Breast epithelium (tissue), 4 donors: ENCODE data around the gene G6PD. TPM values are rescaled to one million over a fixed set of nuclear protein-coding genes. Genes with fewer than 3 reads are reported as not detected.
"Not testable (repeated sequence)": the region's sequence is repeated elsewhere in the genome, so short reads cannot be mapped to it uniquely, and the experiment has no call there.

Experiments
- DNase-seq, 2 donors: peaks; one replicate each; pipeline ENCODE4 v3.0.0-alpha.2; 2019; ENCODE audit warnings: low spot score in 2 of 2
- H3K27ac ChIP-seq, 2 donors: fragments of 200-600 bp; sonication (generic) in 1 of 2; one replicate each; pipeline ENCODE4 v1.5.1; 2016 to 2019; ENCODE audit warnings: mild to moderate bottlenecking in 1 of 2
- H3K27me3 ChIP-seq, 2 donors: fragments of 200-600 bp; sonication (generic) in 1 of 2; one replicate each; pipeline versions ENCODE4 v1.5.1 to v1.6.0; 2017 to 2019; ENCODE audit warnings: control low read depth in 1 of 2, mild to moderate bottlenecking in 1 of 2
- H3K36me3 ChIP-seq: fragments of 200-600 bp; one replicate; pipeline ENCODE4 v1.5.1; 2019
- H3K4me1 ChIP-seq, 2 donors: fragments of 200-600 bp; sonication (generic); one replicate each; pipeline ENCODE4 v1.5.1; 2016 to 2019; ENCODE audit warnings: control low read depth in 1 of 2
- H3K4me3 ChIP-seq, 3 donors: fragments of 200-600 bp; sonication (generic); 1 replicate in 2 of 3; 2 replicates in 1 of 3; pipeline ENCODE4 v1.5.1; 2016 to 2019; ENCODE audit warnings: mild to moderate bottlenecking in 3 of 3, moderate library complexity in 2 of 3
- H3K9me3 ChIP-seq, 2 donors: fragments of 200-600 bp; sonication (generic) in 1 of 2; one replicate each; pipeline ENCODE4 v1.5.1; 2016 to 2019; ENCODE audit warnings: control low read depth in 1 of 2
- POLR2A ChIP-seq: fragments of 450-650 bp; IDR thresholded peaks from one replicate; pipeline ENCODE4 v1.6.1; 2016; ENCODE audit warnings: antibody characterized with exemption, mild to moderate bottlenecking, moderate library complexity
- POLR2AphosphoS5 ChIP-seq, 3 donors: sonication (generic); formaldehyde crosslinking; IDR thresholded peaks; one replicate each; pipeline ENCODE4 v1.6.1; 2017; ENCODE audit warnings: antibody characterized with exemption in 3 of 3
- intact Hi-C: fragments of 100-400 bp; cut with DNase I; formaldehyde crosslinking; loops from one replicate; pipeline ENCODE4 v1.15.1; 2023; ENCODE audit warnings: low total_unique reads
- total RNA-seq, 3 donors: library from RNA; depleted of rRNA; stranded (reverse); fragments of >200 nt; gene quantifications; one replicate each; pipeline ENCODE4 v1.1.0, GENCODE V29; 2016
- TF ChIP-seq, protein P1 (sequence below), 3 donors: fragments of 450-650 bp; IDR thresholded peaks; one replicate each; pipeline ENCODE4 v1.5.1; 2016 to 2017; ENCODE audit warnings: antibody characterized with exemption in 3 of 3, mild to moderate bottlenecking in 3 of 3, moderate library complexity in 3 of 3

G6PD gene
- total RNA-seq, 3 donors from 2014 or later = 25.6 to 45.2 (median 38.2) TPM

DNA sequence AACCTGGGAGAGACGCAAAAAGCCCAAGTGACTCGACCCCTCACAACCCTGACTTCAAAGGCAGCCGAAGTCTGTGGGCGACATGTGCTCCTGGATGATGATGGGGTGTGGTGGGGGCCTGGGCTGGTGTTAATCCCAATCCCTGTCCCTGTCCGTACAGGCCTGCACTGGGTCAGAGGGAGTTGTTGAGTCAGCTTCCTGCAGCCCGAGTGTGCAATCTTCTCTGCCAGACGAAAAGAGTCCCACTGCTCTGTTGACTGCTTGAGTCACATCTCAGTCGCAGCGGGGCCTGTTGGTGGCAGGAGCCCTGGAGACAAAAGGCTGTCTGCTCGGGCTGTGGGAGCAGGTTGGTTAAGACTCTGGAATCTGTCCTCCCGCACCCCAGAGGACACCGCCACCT lies 40.9 kb downstream of the G6PD start:
- Histone ChIP-seq H3K4me1 (no peaks in the 10 kb centered on the region), H3K36me3 (no peaks in the 10 kb centered on the region), H3K27me3 (peaks cover 0 to 37% of the 10 kb centered on the region in 2 donors), H3K9me3 (peaks cover 0 to 11% of the 10 kb centered on the region in 2 donors), H3K4me3 (no peak overlapping the region), H3K27ac (no peak overlapping the region)
- intact Hi-C loops = no loop called here
- TF ChIP-seq POLR2A (no peak), POLR2AphosphoS5 (IDR thresholded peaks at IDR 0.05) (no peak)
- TF ChIP-seq, protein P1, sequence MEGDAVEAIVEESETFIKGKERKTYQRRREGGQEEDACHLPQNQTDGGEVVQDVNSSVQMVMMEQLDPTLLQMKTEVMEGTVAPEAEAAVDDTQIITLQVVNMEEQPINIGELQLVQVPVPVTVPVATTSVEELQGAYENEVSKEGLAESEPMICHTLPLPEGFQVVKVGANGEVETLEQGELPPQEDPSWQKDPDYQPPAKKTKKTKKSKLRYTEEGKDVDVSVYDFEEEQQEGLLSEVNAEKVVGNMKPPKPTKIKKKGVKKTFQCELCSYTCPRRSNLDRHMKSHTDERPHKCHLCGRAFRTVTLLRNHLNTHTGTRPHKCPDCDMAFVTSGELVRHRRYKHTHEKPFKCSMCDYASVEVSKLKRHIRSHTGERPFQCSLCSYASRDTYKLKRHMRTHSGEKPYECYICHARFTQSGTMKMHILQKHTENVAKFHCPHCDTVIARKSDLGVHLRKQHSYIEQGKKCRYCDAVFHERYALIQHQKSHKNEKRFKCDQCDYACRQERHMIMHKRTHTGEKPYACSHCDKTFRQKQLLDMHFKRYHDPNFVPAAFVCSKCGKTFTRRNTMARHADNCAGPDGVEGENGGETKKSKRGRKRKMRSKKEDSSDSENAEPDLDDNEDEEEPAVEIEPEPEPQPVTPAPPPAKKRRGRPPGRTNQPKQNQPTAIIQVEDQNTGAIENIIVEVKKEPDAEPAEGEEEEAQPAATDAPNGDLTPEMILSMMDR (IDR thresholded peaks at IDR 0.05) = no peak
- no peak for DNase-seq

DNA sequence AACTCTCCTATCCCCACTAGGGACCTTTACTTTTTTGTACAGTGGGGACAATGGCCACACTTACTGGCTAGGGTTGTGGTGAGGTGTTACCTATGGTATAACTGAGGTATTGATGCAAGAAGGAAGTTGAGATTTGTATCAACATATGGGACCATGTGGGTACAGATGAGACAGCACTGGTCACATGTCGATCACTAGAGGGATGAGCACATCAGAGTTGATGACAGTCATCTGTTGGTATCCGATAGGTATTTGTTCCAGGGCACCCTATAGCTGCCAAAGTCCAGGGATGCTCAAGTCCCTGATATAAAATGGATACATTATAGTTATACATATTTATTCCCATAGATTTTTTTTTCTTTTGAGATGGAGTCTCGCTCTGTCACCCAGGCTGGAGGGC lies 43.7 kb downstream of the G6PD start:
- TF ChIP-seq POLR2A (no peak), POLR2AphosphoS5 (IDR thresholded peaks at IDR 0.05) (no peak)
- TF ChIP-seq, protein P1 (IDR thresholded peaks at IDR 0.05) = no peak
- Histone ChIP-seq H3K4me3 (no peak overlapping the region), H3K9me3 (no peaks in the 10 kb centered on the region), H3K27me3 (peaks cover 0 to 32% of the 10 kb centered on the region in 2 donors), H3K36me3 (no peaks in the 10 kb centered on the region), H3K4me1 (no peaks in the 10 kb centered on the region), H3K27ac (no peak overlapping the region)
- intact Hi-C loops = no loop called here
- DNase-seq = no peak

DNA sequence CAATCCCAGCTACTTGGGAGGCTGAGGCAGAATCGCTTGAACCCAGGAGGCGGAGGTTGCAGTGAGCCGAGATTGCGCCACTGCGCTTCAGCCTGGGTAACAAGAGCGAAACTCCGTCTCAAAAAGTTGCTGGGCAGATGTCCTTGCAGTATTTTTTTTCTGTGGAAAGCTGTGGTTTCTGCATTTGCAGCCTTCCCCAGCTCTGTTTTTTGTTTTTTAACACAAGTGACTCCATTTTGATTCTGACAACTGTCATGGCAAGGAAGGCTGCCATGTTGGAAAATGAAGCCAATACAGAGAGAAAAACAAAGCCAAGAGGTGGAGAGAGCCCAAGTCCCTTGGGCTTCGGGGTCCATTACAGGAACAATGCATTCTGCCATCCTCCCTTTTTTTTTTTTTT lies 44.5 kb downstream of the G6PD start:
- no peaks in the 10 kb centered on the region for H3K9me3 ChIP-seq
- TF ChIP-seq POLR2AphosphoS5 (IDR thresholded peaks at IDR 0.05) (no peak), POLR2A (no peak)
- TF ChIP-seq, protein P1 (IDR thresholded peaks at IDR 0.05) = no peak
- no peaks in the 10 kb centered on the region for H3K36me3 ChIP-seq
- no peak for DNase-seq
- peaks cover 0 to 24% of the 10 kb centered on the region in 2 donors for H3K27me3 ChIP-seq
- H3K4me3 ChIP-seq = no peak overlapping the region
- H3K4me1 ChIP-seq = no peaks in the 10 kb centered on the region
- no peak overlapping the region for H3K27ac ChIP-seq
- intact Hi-C loops = no loop called here

DNA sequence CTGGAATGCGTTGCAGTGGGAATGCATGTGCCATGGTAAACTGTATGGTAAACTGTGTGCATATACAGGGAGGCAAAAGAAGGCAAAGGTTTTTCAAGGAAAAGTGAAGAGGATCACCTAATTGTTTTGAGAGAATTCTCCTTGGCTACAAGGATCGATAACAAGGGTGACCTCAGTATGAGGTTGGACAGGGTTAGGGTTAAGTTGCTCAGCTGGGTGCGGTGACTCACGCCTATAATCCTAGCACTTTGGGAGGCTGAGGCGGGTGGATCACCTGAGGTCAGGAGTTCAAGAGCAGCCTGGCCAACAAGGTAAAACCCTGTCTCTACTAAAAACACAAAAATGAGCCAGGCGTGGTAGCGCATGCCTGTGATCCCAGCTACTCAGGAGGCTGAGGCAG lies 45.2 kb downstream of the G6PD start:
- DNase-seq, H3K27ac ChIP-seq, H3K4me3 ChIP-seq, H3K9me3 ChIP-seq, H3K36me3 ChIP-seq, intact Hi-C loops, H3K4me1 ChIP-seq: not testable (repeated sequence)
- H3K27me3 ChIP-seq = peaks cover 0 to 17% of the 10 kb centered on the region in 2 donors

DNA sequence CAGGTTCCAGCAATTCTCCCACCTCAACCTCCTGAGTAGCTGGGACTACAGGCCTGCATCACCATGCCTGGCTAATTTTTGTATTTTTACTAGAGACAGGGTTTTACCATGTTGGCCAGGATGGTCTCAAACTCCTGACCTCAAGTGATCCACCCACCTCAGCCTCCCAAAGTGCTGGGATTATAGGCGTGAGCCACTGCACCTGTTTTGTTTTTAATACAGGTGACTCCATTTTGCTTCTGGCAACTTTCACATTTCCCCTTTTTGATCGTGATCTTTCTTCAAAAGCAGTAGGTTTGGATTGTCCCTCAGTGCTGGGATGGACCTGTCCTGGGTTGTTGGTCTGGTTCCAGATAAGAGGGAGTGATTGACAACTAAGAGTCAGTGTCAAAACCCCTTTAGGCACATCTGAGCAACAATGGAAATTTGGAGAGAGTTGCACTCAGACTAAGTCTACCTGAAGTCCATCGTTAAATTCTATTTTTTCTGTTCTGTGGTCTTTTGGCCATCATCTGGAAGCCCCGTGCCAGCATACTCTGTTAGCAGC lies 50.0 kb downstream of the G6PD start:
- H3K4me3 ChIP-seq, H3K36me3 ChIP-seq, intact Hi-C loops, DNase-seq, H3K9me3 ChIP-seq, H3K27me3 ChIP-seq, H3K4me1 ChIP-seq, H3K27ac ChIP-seq: not testable (repeated sequence)

DNA sequence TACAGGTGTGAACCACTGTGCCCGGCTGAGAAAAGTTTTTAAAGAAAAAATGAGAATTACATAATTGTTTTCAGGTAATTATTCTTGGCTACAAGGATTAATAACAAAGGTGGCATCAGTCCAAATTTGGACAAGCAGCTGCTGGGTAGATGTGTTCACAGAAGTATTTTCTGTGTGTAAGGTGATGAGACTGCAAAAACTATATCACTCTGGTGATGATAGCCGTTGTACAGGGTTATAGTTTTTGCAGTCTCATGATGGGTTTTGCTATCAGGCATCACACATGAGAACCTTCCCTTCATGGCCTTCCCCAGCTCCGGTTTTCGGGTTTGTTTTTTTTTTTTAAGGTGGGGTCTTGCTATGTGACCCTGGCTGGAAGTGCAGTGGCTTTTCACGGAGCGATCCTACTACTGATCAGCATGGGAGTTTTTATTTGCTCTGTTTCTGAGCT lies 51.1 kb downstream of the G6PD start:
- Histone ChIP-seq H3K9me3 (no peaks in the 10 kb centered on the region), H3K4me3 (no peak overlapping the region), H3K27ac (no peak overlapping the region), H3K27me3 (peaks cover 0 to 7% of the 10 kb centered on the region in 2 donors), H3K36me3 (no peaks in the 10 kb centered on the region), H3K4me1 (no peaks in the 10 kb centered on the region)
- DNase-seq = no peak
- no peak for TF ChIP-seq POLR2AphosphoS5 (IDR thresholded peaks at IDR 0.05)
- TF ChIP-seq POLR2A = no peak
- TF ChIP-seq, protein P1 (IDR thresholded peaks at IDR 0.05) = no peak
- intact Hi-C loops = no loop called here
